ENCODE results near the gene PARD3B. TPM values are rescaled to one million over a fixed set of nuclear protein-coding genes. Genes with fewer than 3 reads are reported as not detected.

The PARD3B gene
- total RNA-seq, 2 experiments from 2014 or later = 0.11 to 0.88 TPM

DNA sequence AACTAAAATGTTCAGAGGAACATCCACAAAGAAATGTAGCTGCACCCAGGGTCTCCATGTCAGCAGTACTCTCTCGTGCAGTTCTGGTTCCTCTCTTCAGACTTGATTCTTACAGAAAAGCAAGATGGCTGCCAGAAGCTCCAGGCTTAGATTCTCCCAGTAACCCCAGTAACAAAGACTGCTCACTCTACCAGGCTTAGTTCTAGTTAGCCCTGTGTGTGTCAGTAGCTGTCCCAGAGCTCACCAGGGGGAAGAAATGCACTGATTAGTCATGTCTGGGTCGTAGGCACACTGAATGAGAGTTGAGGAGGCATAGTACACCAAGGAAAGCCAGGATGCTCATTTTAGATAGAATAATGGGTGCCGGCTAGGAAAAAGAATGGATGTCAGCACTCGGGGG is 742.0 kb downstream of the PARD3B start:
- no peaks in the 10 kb centered on the region for H3K36me3 Mint-ChIP-seq (ENCODE audit: low read depth)
- ChIA-PET POLR2A (no interaction called here), CTCF (no interaction called here)
- H3K27me3 Mint-ChIP-seq = no peaks in the 10 kb centered on the region
- H3K9me3 Mint-ChIP-seq = peaks cover 2% of the 10 kb centered on the region
- DNase-seq (no peak), ATAC-seq (no peak)
- TF ChIP-seq, protein P1, sequence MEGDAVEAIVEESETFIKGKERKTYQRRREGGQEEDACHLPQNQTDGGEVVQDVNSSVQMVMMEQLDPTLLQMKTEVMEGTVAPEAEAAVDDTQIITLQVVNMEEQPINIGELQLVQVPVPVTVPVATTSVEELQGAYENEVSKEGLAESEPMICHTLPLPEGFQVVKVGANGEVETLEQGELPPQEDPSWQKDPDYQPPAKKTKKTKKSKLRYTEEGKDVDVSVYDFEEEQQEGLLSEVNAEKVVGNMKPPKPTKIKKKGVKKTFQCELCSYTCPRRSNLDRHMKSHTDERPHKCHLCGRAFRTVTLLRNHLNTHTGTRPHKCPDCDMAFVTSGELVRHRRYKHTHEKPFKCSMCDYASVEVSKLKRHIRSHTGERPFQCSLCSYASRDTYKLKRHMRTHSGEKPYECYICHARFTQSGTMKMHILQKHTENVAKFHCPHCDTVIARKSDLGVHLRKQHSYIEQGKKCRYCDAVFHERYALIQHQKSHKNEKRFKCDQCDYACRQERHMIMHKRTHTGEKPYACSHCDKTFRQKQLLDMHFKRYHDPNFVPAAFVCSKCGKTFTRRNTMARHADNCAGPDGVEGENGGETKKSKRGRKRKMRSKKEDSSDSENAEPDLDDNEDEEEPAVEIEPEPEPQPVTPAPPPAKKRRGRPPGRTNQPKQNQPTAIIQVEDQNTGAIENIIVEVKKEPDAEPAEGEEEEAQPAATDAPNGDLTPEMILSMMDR (IDR thresholded peaks at IDR 0.05) = no peak
- intact Hi-C loops (cut with micrococcal nuclease) = no loop called here
- H3K4me3 Mint-ChIP-seq = no peak overlapping the region
- H3K27ac Mint-ChIP-seq = no peak overlapping the region
- no peaks in the 10 kb centered on the region for H3K4me1 Mint-ChIP-seq (ENCODE audit: low read depth)

DNA sequence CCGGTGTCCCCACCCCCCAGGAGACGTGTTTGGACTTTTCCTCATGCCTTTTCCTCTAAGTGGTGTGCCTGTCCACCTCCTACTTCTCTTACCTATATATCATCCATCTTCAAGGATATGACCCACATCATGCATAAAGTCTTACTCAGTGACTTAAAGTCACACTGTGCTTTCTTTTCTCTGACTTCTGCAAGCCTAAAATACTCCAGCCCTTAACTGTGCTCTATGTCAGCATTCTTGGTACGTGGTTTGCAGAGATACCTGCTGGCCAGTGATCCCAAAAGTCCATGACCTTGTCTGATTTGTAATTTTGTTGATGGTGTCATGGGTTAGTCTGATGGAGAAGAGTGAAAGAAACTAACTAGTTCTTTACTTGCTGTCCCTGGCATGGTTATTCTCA is 743.4 kb downstream of the PARD3B start:
- POLR2A ChIA-PET = no interaction called here

DNA sequence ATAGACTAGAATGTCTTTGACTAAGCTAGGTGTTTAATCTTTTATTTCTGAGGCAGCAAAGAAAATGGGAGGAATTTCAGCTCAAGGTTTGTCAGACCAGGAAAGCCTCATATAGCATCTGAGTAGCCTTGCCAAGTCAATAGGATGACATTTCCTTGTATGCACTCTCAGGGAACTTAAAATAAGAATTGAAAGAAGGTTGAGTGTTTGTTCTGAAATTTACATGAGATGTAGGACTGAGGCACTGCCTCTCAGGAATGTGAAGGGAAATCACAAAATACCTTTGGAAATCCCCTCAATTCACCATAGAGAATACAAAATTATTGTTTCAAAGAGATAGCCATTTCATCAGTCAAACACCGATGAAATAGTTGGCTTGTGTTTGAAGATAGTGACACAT is 745.0 kb downstream of the PARD3B start:
- intact Hi-C loops (cut with micrococcal nuclease) = no loop called here
- TF ChIP-seq, protein P1 (IDR thresholded peaks at IDR 0.05) = no peak
- POLR2A ChIA-PET = no interaction called here
- no peaks in the 10 kb centered on the region for H3K36me3 Mint-ChIP-seq (ENCODE audit: low read depth)
- H3K9me3 Mint-ChIP-seq = peaks cover 2% of the 10 kb centered on the region
- H3K27ac Mint-ChIP-seq = no peak overlapping the region
- H3K4me3 Mint-ChIP-seq = no peak overlapping the region
- CTCF ChIA-PET = interaction anchor here (1.1 kb wide), 1 partner anchor 385 kb away, joined by 3 read pairs; no protein-coding TSS in a partner anchor
- H3K27me3 Mint-ChIP-seq = no peaks in the 10 kb centered on the region
- no peaks in the 10 kb centered on the region for H3K4me1 Mint-ChIP-seq (ENCODE audit: low read depth)
- no peak for ATAC-seq
- no peak for DNase-seq

More for the DNA sequence above, 743.4 kb downstream of the PARD3B start:
- intact Hi-C loops (cut with micrococcal nuclease) = no loop called here
- DNase-seq = no peak
- Mint-ChIP-seq H3K9me3 (peaks cover 2% of the 10 kb centered on the region), H3K4me3 (no peak overlapping the region), H3K36me3 (ENCODE audit: low read depth) (no peaks in the 10 kb centered on the region), H3K27me3 (no peaks in the 10 kb centered on the region), H3K27ac (no peak overlapping the region), H3K4me1 (ENCODE audit: low read depth) (no peaks in the 10 kb centered on the region)
- ATAC-seq = no peak
- CTCF ChIA-PET = no interaction called here
- TF ChIP-seq, protein P1 (IDR thresholded peaks at IDR 0.05) = no peak

DNA sequence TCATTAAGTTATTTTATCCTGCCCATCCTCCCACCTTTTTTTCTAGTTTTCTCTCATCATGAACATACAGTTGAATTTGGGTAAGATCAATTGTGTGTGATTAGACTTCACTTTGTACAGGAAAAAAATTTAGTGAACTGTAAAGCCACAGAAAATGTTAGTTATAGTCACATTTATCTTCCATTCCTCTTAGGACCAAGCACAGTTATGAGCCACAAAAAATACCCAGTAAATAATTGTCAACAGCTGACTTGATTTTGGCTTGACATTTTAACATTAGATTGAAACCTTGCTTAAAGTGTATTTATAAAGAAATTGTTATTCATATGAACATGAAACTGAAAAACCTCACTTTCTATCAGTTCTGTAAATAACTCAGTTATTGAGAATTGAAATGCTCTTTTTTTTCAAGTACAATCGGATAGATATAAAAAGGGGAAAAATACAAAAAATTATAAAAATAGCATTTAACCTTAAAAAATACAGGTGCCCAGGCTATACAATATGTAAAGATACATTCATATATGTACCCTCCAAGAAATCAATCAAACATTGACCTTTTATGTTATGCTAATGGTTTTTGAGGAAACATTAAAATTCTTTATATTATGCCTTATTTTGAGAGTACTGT is 747.5 kb downstream of the PARD3B start:
- Mint-ChIP-seq H3K9me3 (peaks cover 2% of the 10 kb centered on the region), H3K27me3 (no peaks in the 10 kb centered on the region), H3K4me3 (no peak overlapping the region), H3K36me3 (ENCODE audit: low read depth) (no peaks in the 10 kb centered on the region), H3K4me1 (ENCODE audit: low read depth) (no peaks in the 10 kb centered on the region), H3K27ac (no peak overlapping the region)
- CTCF ChIA-PET = no interaction called here
- ATAC-seq = no peak
- POLR2A ChIA-PET = no interaction called here
- intact Hi-C loops (cut with micrococcal nuclease) = no loop called here
- TF ChIP-seq, protein P1 (IDR thresholded peaks at IDR 0.05) = no peak
- no peak for DNase-seq

DNA sequence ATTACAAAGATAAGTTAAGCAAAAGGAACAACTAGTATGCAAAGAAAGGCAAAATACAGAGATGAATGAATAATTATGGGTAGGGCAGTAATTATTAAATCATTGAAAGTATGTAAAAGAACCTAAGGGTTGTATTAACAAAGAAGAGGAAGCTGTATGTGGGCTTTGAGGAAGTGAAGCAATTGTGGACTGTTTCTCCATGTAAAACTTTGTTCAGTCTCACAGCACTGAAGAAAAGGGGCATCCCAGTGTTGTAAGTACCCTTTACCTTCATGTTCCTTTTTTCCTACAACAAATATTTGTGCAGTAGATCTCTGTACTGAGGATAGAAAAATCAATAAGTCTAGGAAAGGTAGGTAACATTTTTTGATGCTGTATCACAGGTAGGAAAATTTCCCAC is 748.3 kb downstream of the PARD3B start:
- H3K36me3 Mint-ChIP-seq (ENCODE audit: low read depth) = no peaks in the 10 kb centered on the region
- ChIA-PET POLR2A (no interaction called here), CTCF (no interaction called here)
- H3K27me3 Mint-ChIP-seq = no peaks in the 10 kb centered on the region
- intact Hi-C loops (cut with micrococcal nuclease) = no loop called here
- TF ChIP-seq, protein P1 (IDR thresholded peaks at IDR 0.05) = no peak
- H3K9me3 Mint-ChIP-seq = peaks cover 2% of the 10 kb centered on the region
- DNase-seq = no peak
- no peaks in the 10 kb centered on the region for H3K4me1 Mint-ChIP-seq (ENCODE audit: low read depth)
- H3K4me3 Mint-ChIP-seq = no peak overlapping the region
- ATAC-seq = no peak
- H3K27ac Mint-ChIP-seq = no peak overlapping the region
